Measurements from ENCODE around the gene ESRRG. TPM values are rescaled to one million over a fixed set of nuclear protein-coding genes. Genes with fewer than 3 reads are reported as not detected.

ESRRG gene
- total and polyA plus RNA-seq, 2 donors (not counting 3 experiments of a cell fraction or from before 2014, with no cell fraction given), result not detected

DNA sequence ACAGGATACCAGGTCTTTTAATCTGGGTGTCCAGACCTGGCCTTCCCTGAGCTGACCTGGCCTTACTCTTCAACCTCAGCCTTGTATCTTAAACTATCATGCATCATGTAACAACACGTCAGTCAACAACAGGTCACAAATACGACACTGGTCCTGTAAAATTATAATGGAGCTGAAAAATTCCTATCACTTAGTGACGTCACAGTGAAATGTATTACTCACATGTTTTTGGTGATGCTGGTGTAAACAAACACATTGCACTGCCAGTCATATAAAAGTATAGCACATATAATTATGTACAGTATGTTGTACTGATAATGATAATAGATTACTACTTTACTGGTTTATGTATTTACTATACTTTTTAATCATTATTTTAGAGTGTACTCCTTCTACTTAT is 31.5 kb downstream of the ESRRG start:
- FAIRE-seq (no peak), DNase-seq (ENCODE audit: low read depth, low spot score) (no peak)
- Histone ChIP-seq H3K27ac (ENCODE audit: insufficient read depth, low read depth, low read length) (no peak overlapping the region), H3K9ac (replicated peaks; ENCODE audit: extremely low read depth, insufficient read depth, low read length) (no peak overlapping the region), H3K9me1 (replicated peaks; ENCODE audit: control insufficient read depth, extremely low read depth, insufficient read depth, low read length) (no peaks in the 10 kb centered on the region), H4K20me1 (replicated peaks; ENCODE audit: control insufficient read depth, extremely low read depth, insufficient read depth, low read length) (no peaks in the 10 kb centered on the region), H2AFZ (ENCODE audit: low read depth, low read length) (no peak overlapping the region), H3K79me2 (ENCODE audit: control insufficient read depth, insufficient read depth, low read length) (no peaks in the 10 kb centered on the region), H3K4me3 (replicated peaks in 1 of 3; ENCODE audit: insufficient read depth in 1 of 3, low read depth in 1 of 3, low read length in 3 of 3) (no peak overlapping the region), H3K27me3 (ENCODE audit: control insufficient read depth in 2 of 2, insufficient read depth in 2 of 2, low read length in 2 of 2) (no peaks in the 10 kb centered on the region), H3K4me2 (ENCODE audit: insufficient read depth, low read length) (no peak overlapping the region), H3K4me1 (ENCODE audit: control insufficient read depth, extremely low read depth, insufficient read depth, low read length) (no peaks in the 10 kb centered on the region), H3K9me3 (replicated peaks; ENCODE audit: control insufficient read depth, insufficient read depth, low read length) (no peaks in the 10 kb centered on the region), H3K36me3 (ENCODE audit: control insufficient read depth in 2 of 2, extremely low read depth in 1 of 2, insufficient read depth in 2 of 2, low read length in 2 of 2) (no peaks in the 10 kb centered on the region)
- ChIA-PET CTCF (no interaction called here), POLR2A (no interaction called here)
- TF ChIP-seq MYC (IDR thresholded peaks at IDR 0.05; ENCODE audit: low read depth, low read length) (no peak), CTCF (IDR thresholded peaks at IDR 0.05; ENCODE audit: extremely low read depth in 1 of 2, insufficient read depth in 1 of 2, low read depth in 1 of 2, low read length in 2 of 2) (no peak), POLR2AphosphoS5 (IDR thresholded peaks at IDR 0.05; ENCODE audit: insufficient read depth, low read depth, low read length) (no peak), EZH2 (IDR thresholded peaks at IDR 0.05; ENCODE audit: borderline replicate concordance, low read depth, low read length, severe bottlenecking) (no peak), GATA2 (IDR thresholded peaks at IDR 0.05; ENCODE audit: insufficient read depth, insufficient read length, low read depth, low read length) (no peak), JUN (IDR thresholded peaks at IDR 0.05; ENCODE audit: borderline replicate concordance, insufficient read depth, insufficient read length, low read depth) (no peak), FOS (IDR thresholded peaks at IDR 0.05; ENCODE audit: borderline replicate concordance, insufficient read depth, low read length) (no peak), POLR2A (IDR thresholded peaks at IDR 0.05; ENCODE audit: low read depth, low read length) (no peak), MAX (IDR thresholded peaks at IDR 0.05; ENCODE audit: insufficient read depth, insufficient read length) (no peak)
- dilution Hi-C loops (cut with MboI; ENCODE audit: extremely low pct_ligation_motif_present, low sequenced_read_pairs) (no loop called here), intact Hi-C loops (cut with micrococcal nuclease) (no loop called here)
- no TSS peak for BruUV-seq (replicated peaks)
